RKO (cell line): ENCODE results near the gene MACROD2.

Experiments used
- DNase-seq: peaks from one replicate; pipeline ENCODE4 v3.0.0-alpha.2; 2016; ENCODE audit warnings: low spot score

Gene MACROD2

DNA sequence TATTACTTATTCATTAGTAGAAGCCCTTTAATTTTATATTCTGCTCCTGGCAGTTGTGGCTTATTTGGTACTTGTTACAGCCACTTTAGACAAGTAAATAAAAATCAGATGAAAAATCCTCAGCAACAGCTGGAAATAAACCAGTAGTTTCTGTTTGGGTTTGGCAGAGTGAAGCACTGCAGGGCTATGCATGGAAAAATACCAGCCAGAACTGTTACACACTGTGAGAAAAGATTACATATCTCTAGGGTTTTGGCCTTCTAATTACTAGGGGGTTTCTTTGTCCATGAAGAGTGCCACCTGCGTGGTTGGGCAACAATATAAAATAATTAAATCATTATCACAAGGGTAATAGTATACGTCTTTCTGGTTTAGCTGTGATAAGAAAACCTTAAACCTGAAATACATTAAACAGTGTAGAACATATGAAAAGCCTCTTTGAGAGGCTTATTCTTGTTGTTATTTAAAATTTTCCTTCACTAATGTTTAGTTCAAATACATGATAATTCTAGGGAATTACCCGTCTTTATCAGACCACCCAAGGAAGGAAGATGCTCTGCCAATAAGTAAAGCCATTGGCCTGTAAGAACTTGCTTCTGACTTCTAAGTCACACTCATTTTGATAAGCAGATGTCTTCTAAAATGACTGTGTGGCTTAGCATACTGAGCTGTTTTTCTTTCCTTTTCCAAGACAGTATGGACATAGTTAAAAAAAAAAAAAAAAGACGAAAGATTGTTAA lies 662.1 kb downstream of the MACROD2 start:
- no peak for DNase-seq

DNA sequence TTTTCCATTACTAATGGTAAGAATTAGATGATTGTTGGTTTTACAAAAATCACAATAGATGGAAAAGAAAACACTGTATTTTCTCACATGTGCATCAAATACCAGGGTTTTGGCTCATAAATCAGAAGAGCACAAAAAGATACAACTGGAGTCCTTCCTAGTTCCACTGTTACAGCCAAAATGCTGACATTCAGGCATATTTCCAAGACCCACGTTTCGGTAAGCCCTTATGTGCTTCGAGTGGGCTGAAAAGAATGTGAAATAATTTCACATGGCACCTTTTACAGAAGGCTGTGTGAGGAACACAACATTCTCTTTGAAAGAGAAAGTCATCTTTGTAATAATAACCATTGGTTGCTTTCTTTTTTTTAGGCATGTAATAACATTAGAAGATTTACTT lies 668.8 kb downstream of the MACROD2 start:
- DNase-seq, result no peak

DNA sequence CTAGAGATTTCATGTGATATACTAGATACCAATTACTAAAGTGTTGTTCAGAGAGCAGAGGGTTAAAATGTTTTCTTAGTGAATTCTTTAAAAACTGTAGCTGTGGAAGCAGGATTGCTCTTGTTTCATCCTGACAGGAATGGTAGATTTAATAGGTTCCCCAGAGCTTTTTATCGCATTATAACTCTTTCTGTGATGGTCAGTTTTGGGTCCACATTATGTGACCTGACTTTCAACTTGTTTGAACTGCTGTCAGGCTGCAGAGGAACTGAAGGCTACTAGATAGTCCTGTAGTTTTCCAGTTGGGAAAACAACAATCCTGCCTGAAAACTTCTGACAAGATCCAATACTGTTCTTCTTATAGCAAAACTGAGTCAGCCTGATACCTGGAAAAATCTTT lies 671.4 kb downstream of the MACROD2 start:
- DNase-seq, result no peak

DNA sequence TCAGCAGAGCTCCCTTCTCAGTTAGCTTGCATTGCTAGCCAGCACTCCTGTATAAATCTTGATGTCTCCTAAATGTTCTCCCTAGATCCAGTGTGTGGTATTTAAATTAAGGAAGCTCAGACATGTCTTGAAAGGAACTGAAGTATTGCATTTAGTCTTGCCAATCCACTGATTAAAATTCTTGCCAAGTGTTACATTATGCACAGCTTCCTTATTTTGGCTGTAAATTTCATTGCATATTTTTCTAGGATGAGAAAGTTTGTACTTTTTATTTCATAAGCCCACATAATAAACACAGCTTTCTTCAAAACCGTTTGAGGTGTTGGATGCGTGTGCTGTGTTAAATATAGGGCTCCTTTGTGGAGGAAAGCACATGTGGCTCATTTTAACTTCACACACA lies 671.9 kb downstream of the MACROD2 start:
- DNase-seq, result no peak

DNA sequence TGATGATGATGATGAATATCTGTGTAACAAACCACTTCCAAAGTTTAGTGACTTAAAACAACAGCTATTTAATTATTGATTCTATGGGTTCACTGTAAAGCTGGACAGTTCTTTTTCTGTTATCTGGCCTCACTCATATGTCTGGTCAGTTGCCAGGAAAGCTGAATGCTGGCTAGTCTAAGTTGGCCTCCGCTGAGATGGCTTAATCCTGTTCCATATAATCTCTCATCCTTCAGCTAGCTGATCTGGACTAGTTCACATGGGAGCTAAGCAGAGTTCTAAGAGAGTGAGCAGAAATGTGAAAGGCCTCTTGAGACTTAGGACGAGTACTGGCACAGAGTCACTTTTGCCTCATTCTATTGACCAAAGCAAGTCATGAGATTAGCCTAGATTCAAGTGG lies 676.8 kb downstream of the MACROD2 start:
- no peak for DNase-seq

DNA sequence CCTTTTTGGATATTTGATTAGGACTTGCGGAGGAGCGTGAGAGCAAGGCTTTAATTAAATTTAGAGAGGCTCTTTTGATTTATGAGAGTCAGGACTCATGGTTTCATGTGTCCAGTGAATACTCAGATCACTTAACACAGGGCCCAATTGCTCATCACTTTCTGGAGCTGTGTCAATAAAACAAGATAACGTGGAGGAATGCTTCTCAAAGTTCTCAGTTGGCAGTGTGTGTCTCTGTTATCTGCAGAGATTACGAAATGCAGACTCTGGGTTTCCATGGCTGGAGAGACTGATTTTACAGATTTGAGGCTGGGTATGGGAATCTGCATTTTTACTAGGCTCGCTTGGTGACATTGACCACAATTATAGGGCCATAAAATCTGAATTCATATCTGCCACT lies 677.8 kb downstream of the MACROD2 start:
- DNase-seq, result no peak

DNA sequence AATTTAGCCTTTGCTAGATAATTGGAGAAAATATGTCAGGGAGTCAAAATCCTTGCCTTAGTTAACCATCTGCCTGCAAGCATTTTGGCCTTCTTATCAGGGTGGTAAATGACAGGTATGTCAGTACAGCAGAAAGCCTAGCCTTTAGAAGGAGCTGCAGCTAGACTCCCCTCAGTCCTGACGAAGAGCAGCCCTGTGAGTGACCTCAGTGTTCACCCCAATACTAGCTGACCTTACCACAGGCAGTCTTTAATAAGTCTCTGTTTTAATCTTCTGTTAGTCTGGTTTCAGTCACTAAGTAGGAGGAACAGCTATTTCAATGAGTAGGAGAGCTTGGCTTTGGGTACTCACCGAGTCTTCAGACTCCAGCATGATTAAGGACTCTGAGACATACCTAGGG lies 682.1 kb downstream of the MACROD2 start:
- DNase-seq, result no peak

DNA sequence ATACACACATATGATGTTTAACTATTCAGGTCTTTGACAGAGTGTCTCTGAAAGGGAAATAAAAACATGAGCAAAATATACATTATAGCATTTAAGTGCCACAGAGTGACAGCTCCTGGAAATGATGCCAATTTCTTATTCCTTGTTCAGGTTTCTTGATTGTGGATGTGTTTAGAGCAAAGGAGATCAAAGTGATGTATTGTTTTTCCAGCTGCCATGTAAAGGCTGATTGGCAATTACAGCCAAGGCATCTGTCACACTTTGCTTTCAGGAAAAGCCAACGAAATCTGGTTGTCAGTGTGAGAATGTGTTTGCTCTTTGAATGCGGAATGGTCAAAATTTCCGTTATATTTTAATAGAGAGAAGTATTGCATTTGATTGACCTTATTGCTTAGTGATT lies 689.9 kb downstream of the MACROD2 start:
- no peak for DNase-seq

DNA sequence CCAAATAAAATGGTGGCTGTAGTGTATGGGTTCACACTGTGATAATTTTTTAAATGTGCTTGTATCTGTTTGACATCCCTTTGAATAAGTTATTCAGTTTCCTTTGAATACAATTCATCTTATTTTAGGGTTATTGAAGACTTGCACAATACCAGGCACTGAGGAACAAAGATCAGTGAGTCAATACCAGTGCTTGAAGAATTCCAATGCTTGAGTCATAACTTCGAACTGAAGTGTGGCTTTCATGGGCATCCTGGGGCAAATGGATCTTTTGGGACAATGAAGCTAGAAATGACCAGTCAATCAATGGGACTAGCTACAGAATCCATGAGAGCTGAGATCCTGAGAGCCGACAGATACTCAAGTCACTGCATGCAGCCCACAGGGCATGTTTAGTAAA lies 692.0 kb downstream of the MACROD2 start:
- DNase-seq, result no peak

DNA sequence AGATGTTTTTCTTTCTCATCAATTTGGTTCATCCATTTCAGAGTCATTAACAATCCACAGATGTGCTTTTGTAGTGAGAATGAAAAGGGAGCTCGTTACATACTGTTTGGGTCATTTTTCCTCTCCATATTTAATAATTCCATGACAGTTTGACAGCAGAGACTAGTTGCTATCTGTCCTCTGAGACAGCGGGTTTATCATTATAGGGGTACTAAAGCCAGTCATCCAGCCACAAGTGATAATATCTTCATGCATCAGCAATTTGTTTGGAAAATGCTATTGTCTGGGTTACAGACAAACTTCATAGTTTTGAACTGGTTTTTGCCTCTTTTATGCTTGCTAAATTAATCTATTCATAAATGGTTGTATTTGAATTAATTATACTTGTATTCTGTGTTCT lies 692.7 kb downstream of the MACROD2 start:
- no peak for DNase-seq

DNA sequence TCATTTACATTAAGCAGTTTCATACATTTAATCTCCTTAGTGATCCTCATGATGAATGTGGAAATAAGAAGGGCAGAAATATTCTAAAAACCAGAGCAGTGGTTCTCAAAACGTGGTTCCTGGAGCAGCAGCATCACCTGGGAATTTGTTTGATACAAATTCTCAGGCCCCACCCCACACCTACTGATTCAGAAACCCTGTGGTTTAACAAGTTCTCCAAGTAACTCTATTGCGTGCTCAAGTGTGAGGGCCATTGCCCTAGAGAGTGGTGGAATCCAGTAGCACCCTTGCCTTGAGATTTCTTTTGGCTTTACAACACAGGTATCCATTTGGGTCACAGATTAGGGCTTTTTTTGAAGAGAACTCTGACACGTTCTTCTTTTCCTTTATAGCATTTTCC lies 696.7 kb downstream of the MACROD2 start:
- DNase-seq, result no peak

DNA sequence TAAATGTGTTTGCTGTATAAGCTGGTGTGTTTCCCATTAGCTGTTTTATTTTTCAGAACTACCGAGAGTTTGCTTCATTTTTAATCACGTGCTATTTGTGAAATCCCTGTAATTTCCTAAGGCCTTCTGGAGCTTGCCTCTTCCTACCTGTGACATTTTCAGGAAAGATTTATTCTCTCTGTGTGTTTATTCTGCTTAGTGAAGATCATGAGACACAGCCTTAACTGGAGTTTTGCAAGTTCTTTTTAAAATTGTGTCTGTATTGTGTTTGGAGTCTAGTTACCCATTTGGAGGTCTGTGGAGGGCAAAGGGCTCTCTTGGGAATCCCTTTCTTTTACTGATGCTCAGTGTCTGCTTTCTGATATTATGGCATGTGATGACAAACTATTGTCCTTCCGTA lies 701.2 kb downstream of the MACROD2 start:
- DNase-seq, result no peak

DNA sequence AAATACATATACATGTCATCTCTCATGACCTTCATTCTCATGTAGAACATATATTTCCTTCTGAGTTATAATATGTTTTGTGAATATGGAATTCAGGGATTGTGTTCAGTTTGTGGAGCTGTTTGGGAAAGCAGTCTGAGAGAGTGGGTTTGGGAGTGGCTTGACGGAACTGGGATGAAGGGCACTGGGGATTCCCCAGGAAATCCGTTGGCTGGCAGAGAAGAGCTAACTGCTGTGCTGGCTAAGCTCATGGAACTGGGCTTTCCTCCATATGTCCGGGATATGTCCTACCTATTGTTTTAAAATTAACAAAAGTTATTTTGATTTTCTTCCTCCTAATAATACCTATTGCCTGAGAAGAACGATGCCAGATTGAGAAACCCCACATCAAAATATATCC lies 701.6 kb downstream of the MACROD2 start:
- no peak for DNase-seq

DNA sequence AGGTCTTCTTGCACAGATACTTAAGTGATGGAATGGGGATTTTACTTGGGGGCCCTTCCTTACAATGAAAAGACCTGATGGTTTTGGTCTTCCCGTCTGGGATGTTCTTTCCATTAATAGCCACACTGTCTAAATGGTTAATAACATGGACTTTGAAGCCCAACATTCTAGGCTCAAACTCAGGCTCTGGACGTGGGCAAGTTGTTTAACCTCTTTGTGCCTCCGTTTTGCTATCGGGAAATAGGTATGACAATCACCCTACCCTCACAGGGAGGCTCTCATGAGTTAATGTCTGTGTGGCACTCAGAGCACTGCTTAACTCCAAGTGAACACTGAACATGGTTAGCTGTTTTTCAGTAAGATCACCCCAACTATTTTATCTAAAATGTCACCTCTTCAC lies 702.8 kb downstream of the MACROD2 start:
- DNase-seq, result no peak

DNA sequence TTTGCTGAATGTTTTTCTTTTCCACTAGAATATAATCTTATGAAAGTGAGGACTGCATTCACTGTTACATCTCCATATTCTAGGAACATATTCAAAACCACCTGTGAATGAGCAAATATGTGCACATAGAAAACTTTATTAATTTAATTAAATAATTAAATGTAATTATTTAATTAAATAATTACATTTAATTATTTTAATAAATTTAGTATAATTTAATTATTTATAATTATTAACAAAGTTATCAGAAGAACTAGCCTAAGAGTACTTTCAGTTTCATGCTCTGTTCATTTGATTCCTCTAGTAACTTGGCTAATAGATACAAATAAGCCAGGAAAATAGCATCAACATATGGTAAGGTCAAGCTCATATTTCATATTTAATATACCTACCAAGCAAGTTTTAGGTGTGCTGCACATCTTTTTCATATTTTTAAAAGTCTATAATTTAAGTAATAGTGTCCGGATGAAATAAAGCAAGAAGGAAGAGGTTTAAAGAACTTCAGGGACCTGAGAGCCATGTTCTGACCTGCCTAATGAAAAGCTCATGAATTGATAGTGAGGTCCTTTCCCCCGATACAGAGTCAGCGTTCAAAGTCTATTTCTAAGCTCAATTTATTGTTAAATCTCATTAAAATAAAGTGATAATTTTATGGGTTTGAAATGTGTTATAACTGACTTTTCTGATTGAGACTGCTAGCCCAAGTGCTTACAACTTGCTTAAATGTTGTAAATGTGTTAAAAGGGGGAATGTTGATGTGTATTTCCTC lies 703.5 kb downstream of the MACROD2 start:
- DNase-seq, result no peak

DNA sequence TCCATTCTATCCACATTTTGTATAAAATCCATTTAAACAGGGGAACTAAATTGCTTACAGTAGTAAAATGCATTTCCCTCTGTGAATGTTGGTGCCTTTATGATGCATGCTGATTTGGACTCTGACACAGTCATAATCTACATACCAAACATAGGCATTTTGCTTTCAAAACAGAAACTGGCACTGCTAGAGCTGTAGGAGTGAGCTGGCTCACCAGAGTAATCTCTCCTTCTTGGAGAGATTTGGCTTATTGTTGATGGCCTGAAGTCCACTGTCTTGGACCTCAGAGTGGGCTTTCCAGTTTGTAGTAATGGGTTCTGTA lies 705.3 kb downstream of the MACROD2 start:
- DNase-seq, result peak; percentile 26

DNA sequence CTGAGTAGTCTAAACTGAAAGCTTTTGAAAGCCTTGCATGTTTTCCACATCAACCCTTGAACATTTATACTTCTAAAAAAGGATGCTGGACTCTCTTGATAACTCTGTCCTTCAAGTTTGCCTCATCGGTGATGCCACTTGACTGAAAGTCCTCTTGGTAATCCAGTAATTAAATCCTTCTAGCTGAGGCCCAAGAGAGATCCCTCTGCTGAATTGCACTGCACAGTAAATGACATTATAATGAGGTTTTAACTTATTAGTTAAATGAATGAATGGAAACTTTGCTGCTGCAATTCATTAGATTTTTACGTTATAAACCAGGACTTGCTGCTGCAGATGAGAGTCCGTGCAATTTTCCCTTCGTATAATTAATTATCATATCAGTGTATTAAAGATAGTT lies 706.0 kb downstream of the MACROD2 start:
- no peak for DNase-seq

DNA sequence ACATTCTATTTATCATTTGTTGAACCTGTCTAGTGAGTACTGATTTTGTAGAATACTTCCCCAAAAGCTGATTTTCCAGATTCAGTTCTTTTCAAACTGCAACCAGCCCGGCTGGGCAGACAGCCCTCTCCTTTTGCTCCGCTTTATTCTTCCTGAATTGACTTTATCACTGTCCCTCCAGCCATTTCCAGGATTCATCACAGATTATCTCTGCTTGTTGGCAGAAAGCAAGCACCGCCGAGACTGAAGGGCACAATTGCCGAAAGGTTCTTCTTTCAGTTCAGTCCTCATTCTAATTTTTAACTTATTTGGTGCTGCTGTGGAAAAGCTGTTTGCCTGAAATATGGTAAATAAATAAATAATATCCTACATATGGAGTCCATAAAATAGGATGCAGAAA lies 711.2 kb downstream of the MACROD2 start:
- DNase-seq, result no peak

DNA sequence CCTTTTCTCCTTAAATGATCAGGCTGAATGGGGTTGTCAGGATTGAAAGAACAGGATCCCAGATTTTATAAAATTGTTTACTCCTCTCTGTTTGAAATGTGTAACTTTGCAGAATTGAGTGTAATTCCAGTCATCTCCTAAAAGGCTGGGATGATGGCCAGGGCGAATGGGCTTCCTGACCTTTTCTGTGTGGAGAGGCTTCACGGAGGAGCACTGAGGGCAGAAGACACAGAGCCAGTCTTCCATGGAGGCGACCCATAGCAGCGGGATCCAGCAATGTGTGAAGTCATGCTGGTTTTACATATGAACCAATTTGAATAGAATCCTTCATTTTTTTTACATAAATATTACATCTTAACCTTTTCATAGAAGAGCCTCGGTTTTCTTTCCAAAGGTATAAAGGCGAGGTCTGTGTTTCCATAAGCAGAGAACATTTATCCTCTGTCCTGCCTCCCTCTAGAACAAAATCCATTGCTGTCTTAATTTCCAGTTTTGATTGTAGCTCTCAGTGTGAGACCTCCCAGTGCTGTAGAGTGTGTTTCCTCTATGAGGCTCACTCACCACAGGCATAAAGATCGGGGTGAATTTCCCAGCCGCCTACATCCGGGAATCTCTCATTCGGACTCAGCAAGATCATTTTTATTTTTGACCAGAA lies 711.8 kb downstream of the MACROD2 start:
- no peak for DNase-seq

DNA sequence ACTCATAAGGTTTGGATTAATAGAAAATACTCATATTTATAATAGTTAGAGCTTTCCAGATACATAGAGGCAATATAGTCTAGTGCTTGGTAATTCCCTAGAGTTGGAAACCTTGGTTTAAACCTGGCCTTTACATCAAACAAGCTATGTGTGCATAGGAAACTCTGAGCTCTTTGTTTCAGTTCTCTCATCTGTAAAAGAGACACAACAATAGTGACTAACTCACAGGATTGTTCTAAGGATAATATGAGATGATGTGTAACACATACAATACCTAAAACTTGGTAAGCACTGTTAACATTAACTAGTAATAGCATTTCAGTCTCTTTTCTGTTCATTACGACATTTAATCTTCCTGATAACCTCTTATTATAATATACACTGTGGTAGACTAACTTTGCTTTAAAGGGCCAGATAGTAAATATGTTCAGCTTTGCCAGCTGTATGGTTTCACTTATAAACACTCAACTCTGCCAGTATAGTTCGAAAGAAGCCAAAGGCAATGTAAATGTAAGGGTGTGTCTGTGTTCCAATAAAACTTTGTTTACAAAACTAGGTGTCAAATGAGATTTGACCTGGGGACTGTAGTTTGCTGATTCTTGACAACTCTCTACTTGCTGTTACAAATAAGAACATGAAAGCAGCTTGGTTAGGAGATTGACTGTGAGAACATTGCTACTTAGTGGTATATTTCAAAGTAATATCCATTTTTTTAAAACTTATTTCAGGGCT lies 712.7 kb downstream of the MACROD2 start:
- no peak for DNase-seq

DNA sequence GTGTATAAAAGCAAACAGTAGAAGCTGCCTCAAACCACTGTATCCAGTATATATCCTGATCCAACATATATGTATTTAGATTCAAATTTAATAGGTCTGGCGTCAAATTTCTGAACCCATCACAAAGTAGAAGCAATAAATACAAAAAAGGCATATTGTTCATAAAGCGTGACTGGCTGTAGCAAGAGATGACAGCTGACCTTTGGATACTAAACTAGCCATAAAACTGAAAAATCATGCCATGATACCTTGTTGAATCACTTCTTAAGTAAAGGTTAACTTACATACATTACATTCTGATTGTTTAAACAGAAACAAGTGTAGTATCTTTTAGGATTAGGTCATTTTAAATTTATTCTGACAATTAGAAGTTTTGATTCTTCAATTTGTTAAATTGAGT lies 714.1 kb downstream of the MACROD2 start:
- no peak for DNase-seq

DNA sequence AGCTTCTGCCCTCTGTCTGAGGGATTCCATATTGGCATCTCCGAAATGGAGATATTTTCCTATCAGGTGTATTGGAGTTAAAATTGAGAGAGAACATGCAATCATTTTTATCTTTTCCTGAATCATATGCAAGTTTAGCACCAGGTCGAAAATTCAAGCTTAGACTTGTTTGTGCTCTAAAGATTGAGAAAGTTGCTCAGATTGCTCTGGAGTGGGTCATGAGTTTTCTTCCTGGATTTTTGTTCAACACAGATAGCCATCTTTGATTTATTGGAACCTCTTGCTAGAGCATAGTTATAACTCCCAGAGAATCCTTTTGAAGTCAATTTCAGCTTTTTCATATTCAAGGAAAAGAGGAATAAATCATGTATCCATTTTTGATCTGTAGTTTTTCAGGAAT lies 715.6 kb downstream of the MACROD2 start:
- no peak for DNase-seq

DNA sequence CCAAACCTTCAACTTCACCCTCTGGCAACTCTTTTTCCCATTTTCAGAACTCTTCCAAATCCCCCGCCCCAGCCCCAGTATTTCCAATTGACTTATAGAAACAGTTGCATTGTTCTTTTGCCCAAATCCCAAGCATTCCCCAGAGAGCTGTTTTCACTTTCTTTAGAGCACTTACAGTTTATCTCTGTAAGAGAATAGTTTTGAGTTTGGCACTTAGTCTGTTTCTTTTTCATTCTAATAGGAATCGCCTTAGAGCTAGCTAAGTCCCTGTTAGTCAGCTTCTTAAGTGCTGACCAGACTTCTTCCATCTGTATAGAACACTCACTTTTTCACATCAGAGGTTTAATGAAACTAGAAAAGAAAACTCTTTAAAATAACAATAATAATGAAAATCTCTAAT lies 716.3 kb downstream of the MACROD2 start:
- no peak for DNase-seq
